AG10803 (cell line): Measurements from ENCODE around the gene ZMYND11.
A peak's percentile ranks its signal among the peaks of the same experiment; 100 is the strongest.

ENCODE experiments used
- DNase-seq: peaks from one replicate; pipeline ENCODE4 v3.0.0; 2010; ENCODE audit warnings: low read depth
- H3K4me3 ChIP-seq: 2 replicates; pipeline ENCODE4 v1.5.1; 2011; ENCODE audit warnings: mild to moderate bottlenecking, low read length, control low read depth
- TF ChIP-seq, protein P1 (sequence below): conservative IDR thresholded peaks from 2 replicates; pipeline ENCODE4 v1.5.1; 2011; ENCODE audit warnings: mild to moderate bottlenecking, low read length, control low read depth, inconsistent platforms

The ZMYND11 gene

GRCh38 chr10:142371-142770, 7.1 kb downstream of the ZMYND11 start:
- TF ChIP-seq, protein P1, sequence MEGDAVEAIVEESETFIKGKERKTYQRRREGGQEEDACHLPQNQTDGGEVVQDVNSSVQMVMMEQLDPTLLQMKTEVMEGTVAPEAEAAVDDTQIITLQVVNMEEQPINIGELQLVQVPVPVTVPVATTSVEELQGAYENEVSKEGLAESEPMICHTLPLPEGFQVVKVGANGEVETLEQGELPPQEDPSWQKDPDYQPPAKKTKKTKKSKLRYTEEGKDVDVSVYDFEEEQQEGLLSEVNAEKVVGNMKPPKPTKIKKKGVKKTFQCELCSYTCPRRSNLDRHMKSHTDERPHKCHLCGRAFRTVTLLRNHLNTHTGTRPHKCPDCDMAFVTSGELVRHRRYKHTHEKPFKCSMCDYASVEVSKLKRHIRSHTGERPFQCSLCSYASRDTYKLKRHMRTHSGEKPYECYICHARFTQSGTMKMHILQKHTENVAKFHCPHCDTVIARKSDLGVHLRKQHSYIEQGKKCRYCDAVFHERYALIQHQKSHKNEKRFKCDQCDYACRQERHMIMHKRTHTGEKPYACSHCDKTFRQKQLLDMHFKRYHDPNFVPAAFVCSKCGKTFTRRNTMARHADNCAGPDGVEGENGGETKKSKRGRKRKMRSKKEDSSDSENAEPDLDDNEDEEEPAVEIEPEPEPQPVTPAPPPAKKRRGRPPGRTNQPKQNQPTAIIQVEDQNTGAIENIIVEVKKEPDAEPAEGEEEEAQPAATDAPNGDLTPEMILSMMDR: no peak
- DNase-seq: no peak
- H3K4me3 ChIP-seq: no peak overlapping the region

DNA sequence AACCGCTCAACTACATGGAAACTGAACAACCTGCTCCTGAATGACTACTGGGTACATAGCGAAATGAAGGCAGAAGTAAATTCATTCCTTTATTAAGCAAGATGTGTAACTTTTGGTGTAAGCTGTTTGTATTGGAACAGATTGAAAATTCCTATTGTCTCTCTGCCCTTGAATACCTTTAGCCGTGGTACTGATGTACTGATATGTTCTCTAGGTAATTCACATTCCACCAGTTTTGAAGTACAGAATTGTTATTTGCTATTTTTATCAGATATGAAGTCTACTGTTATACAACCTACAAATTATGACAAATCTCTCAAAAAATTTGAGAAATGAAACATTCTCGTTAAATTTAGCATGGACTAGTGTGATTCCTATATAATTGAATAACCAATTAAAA, 17.7 kb downstream of the ZMYND11 start:
- DNase-seq: no peak
- no peak overlapping the region for H3K4me3 ChIP-seq
- TF ChIP-seq, protein P1: no peak

- peak; percentile 25 for DNase-seq
- TF ChIP-seq, protein P1: no peak
- H3K4me3 ChIP-seq: no peak overlapping the region
Observed at GRCh38 chr10:154348-154747, 19.1 kb downstream of the ZMYND11 start.

- H3K4me3 ChIP-seq: no peak overlapping the region
- TF ChIP-seq, protein P1: no peak
- no peak for DNase-seq
Observed at GRCh38 chr10:167383-167782, 32.1 kb downstream of the ZMYND11 start.

GRCh38 chr10:173741-174140, 38.5 kb downstream of the ZMYND11 start:
- DNase-seq: no peak
- TF ChIP-seq, protein P1: no peak
- no peak overlapping the region for H3K4me3 ChIP-seq

DNA sequence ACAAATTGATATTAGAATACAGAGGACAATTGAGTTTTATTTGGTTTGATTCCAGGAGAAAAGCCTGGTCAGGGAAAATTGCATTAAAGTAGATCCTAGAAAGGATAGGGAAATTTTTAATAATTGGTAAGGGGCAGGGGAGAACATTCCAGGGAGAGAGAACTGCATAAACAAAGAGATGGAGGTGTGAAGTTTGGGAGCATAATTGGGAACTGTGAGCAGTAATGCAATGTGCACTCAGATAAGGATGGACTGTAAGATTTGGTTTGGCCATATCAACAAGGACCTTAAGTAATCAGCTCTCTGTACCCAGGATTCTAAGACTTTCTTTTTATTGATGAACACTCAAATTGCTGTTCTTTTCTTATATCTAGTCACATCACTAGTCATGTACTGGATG, 41.4 kb downstream of the ZMYND11 start:
- TF ChIP-seq, protein P1: no peak
- no peak for DNase-seq
- no peak overlapping the region for H3K4me3 ChIP-seq

DNA sequence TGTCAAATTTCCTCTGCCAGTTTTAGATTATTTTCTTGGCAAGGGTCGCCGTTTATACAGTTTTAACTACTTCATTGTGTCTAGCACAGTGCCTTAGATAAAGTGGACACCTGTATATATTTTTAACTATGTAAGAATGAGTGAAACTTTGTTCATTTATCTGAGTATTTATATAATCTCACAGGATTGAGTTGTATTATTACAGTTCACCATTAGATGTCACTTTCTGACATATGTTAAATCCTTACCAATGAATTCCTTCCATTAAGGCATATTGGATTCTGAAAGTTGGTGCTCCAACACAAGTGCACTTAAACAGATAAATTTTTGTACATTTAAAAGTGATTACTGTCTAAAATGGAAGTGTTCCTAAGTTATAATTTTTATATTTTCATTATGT, 43.0 kb downstream of the ZMYND11 start:
- DNase-seq: peak; percentile 64
- TF ChIP-seq, protein P1: peak; percentile 53
- no peak overlapping the region for H3K4me3 ChIP-seq
